H1 (cell line): Measurements from ENCODE around the gene ACACB. TPM values are rescaled to one million over a fixed set of nuclear protein-coding genes. Genes with fewer than 3 reads are reported as not detected.

Experiments used
- CHD7 ChIP-seq: fragments of 300-600 bp; sonication (generic); IDR thresholded peaks from 2 replicates; pipeline ENCODE4 v1.7.1; 2012; ENCODE audit warnings: low read length, moderate library complexity, mild to moderate bottlenecking, inconsistent platforms; ENCODE audit not compliant: insufficient replicate concordance
- EZH2 ChIP-seq: fragments of 200-600 bp; sonication (generic); IDR thresholded peaks from 2 replicates; pipeline ENCODE4 v1.7.1; 2012; ENCODE audit warnings: low read depth, mild to moderate bottlenecking, moderate library complexity, low read length, inconsistent platforms; ENCODE audit not compliant: severe bottlenecking
- KDM1A ChIP-seq: fragments of 200-600, 300-600 bp; sonication (generic); IDR thresholded peaks from 2 replicates; pipeline ENCODE4 v1.7.1; 2016; ENCODE audit warnings: mild to moderate bottlenecking, low read length, borderline replicate concordance
- NRF1 ChIP-seq: IDR thresholded peaks from 2 replicates; pipeline ENCODE4 v1.6.1; 2011; ENCODE audit warnings: mild to moderate bottlenecking, low read depth, low read length, improper control_type of control experiment
- SIX5 ChIP-seq: IDR thresholded peaks from 2 replicates; pipeline ENCODE4 v1.6.1; 2011; ENCODE audit warnings: mild to moderate bottlenecking, low read depth, low read length
- TAF1 ChIP-seq: IDR thresholded peaks from 2 replicates; pipeline ENCODE4 v1.6.1; 2011; ENCODE audit warnings: mild to moderate bottlenecking, low read depth, low read length
- polyA plus RNA-seq, 7 experiments: library from polyadenylated mRNA; depleted of rRNA in 3 of 7; stranded (reverse) in 5 of 7; unstranded in 2 of 7; fragments of >200 nt in 5 of 7; fragments of 200-250 nt in 2 of 7; gene quantifications; 1 replicate in 5 of 7; 2 replicates in 1 of 7; 4 replicates in 1 of 7; pipeline versions ENCODE4 v1.2.1 to v1.2.3, GENCODE V29; 2011 to 2013; ENCODE audit warnings: missing spikeins in 2 of 7, mixed read lengths in 2 of 7
- total RNA-seq: library from RNA; stranded (reverse); fragmentation: NEBNext Ultra II Directional; extraction: Animal tissue kit (Norgen Biotek cat#: 25700); gene quantifications from 2 replicates; pipeline ENCODE4 v1.2.1, GENCODE V29; 2021

The ACACB gene
- total and polyA plus RNA-seq, 2 of the 8 experiments (the other 6 are each of a cell fraction or from before 2014, with no cell fraction given), result 5.8 to 15.3 TPM

- TF ChIP-seq CHD7 (no peak), KDM1A (no peak), SIX5 (no peak), TAF1 (no peak), NRF1 (no peak), EZH2 (no peak)
These were observed 85.1 kb downstream of the ACACB start (continued) for GRCh38 chr12:109201496-109201885.
